ENCODE measurements around the gene AQP4.

Gene AQP4

GRCh38 chr18:26865557-26865956 is at the start of gene AQP4:
Gene AQP4 (minus strand): TSS chr18:26865707. CDS start chr18:26865689, 18 bp downstream.
- no peak within 1 kb of the TSS for H3K4me3 ChIP-seq (ENCODE audit: low read depth, low read length)
- no peak for TF ChIP-seq CTCF (IDR thresholded peaks at IDR 0.05; ENCODE audit: low read depth, low read length)
- no peak for DNase-seq (ENCODE audit: low read depth, low spot score)
- in situ Hi-C loops (cut with HindIII; ENCODE audit: low sequenced_read_pairs), result no loop called here

GRCh38 chr18:26911840-26912239 is 46.3 kb upstream of the AQP4 start:
- no peak for TF ChIP-seq CTCF (IDR thresholded peaks at IDR 0.05; ENCODE audit: low read depth, low read length)
- H3K4me3 ChIP-seq (ENCODE audit: low read depth, low read length), result no peak overlapping the region
- no peak for DNase-seq (ENCODE audit: low read depth, low spot score)
- in situ Hi-C loops (cut with HindIII; ENCODE audit: low sequenced_read_pairs), result no loop called here

GRCh38 chr18:26909599-26910290 is 44.2 kb upstream of the AQP4 start:
- no peak for TF ChIP-seq CTCF (IDR thresholded peaks at IDR 0.05; ENCODE audit: low read depth, low read length)
- in situ Hi-C loops (cut with HindIII; ENCODE audit: low sequenced_read_pairs), result no loop called here
- H3K4me3 ChIP-seq (ENCODE audit: low read depth, low read length), result no peak overlapping the region
- no peak for DNase-seq (ENCODE audit: low read depth, low spot score)

- no peak for TF ChIP-seq CTCF (IDR thresholded peaks at IDR 0.05; ENCODE audit: low read depth, low read length)
These were observed 43.4 kb upstream of the AQP4 start for GRCh38 chr18:26908906-26909305.

GRCh38 chr18:26902291-26902690 is 36.8 kb upstream of the AQP4 start:
- H3K4me3 ChIP-seq (ENCODE audit: low read depth, low read length), result no peak overlapping the region
- in situ Hi-C loops (cut with HindIII; ENCODE audit: low sequenced_read_pairs), result no loop called here
- DNase-seq (ENCODE audit: low read depth, low spot score), result no peak
- no peak for TF ChIP-seq CTCF (IDR thresholded peaks at IDR 0.05; ENCODE audit: low read depth, low read length)

More at GRCh38 chr18:26908906-26909305, 43.4 kb upstream of the AQP4 start:
- DNase-seq (ENCODE audit: low read depth, low spot score), result no peak
- in situ Hi-C loops (cut with HindIII; ENCODE audit: low sequenced_read_pairs), result no loop called here
- H3K4me3 ChIP-seq (ENCODE audit: low read depth, low read length), result no peak overlapping the region

- no peak overlapping the region for H3K4me3 ChIP-seq (ENCODE audit: low read depth, low read length)
- no peak for TF ChIP-seq CTCF (IDR thresholded peaks at IDR 0.05; ENCODE audit: low read depth, low read length)
- in situ Hi-C loops (cut with HindIII; ENCODE audit: low sequenced_read_pairs), result no loop called here
- DNase-seq (ENCODE audit: low read depth, low spot score), result no peak
These were observed 35.5 kb upstream of the AQP4 start for GRCh38 chr18:26901020-26901419.

Data from astrocyte of the spinal cord (primary cell).